Measurements from ENCODE around the gene CCNY.

The CCNY gene

DNA sequence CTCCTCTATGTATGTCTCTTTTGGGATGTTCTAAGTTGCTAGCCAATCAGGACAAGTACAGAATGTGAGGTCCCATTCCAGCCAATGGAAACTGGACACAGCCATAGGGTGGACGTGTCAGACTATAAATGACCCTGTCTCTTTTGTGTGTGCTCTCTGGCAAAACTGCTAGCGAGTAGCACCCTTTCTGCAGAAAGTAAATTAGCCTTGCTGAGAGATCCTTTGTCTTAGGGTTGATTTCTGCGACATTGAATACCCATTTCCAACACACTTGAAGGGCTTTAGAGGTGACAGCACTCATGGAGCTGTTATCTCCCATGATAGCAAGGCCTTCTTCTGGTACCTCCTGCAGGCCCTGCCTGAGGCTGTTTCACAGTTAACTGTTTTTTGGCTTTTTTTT lies 107.5 kb downstream of the CCNY start:
- no peak overlapping the region for H3K27ac ChIP-seq (ENCODE audit: low read length)
- H3K4me2 ChIP-seq (ENCODE audit: low read depth, low read length): no peak overlapping the region
- no peaks in the 10 kb centered on the region for H3K36me3 ChIP-seq (replicated peaks; ENCODE audit: insufficient read depth, low read length)
- H2AFZ ChIP-seq (ENCODE audit: low read length): no peak overlapping the region
- no peaks in the 10 kb centered on the region for H3F3A ChIP-seq (ENCODE audit: insufficient read depth, low read length)
- H3K4me3 ChIP-seq (ENCODE audit: low read length): no peak overlapping the region
- DNase-seq: no peak
- H3K27me3 ChIP-seq (replicated peaks; ENCODE audit: insufficient read depth, low read length): no peaks in the 10 kb centered on the region
- H3K9me3 ChIP-seq (replicated peaks; ENCODE audit: insufficient read depth, low read length): no peaks in the 10 kb centered on the region
- no peak for TF ChIP-seq EZH2phosphoT487 (IDR thresholded peaks at IDR 0.05; ENCODE audit: low read length)
- TF ChIP-seq, protein P1, sequence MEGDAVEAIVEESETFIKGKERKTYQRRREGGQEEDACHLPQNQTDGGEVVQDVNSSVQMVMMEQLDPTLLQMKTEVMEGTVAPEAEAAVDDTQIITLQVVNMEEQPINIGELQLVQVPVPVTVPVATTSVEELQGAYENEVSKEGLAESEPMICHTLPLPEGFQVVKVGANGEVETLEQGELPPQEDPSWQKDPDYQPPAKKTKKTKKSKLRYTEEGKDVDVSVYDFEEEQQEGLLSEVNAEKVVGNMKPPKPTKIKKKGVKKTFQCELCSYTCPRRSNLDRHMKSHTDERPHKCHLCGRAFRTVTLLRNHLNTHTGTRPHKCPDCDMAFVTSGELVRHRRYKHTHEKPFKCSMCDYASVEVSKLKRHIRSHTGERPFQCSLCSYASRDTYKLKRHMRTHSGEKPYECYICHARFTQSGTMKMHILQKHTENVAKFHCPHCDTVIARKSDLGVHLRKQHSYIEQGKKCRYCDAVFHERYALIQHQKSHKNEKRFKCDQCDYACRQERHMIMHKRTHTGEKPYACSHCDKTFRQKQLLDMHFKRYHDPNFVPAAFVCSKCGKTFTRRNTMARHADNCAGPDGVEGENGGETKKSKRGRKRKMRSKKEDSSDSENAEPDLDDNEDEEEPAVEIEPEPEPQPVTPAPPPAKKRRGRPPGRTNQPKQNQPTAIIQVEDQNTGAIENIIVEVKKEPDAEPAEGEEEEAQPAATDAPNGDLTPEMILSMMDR (IDR thresholded peaks at IDR 0.05; ENCODE audit: low read length): no peak
- TF ChIP-seq EZH2 (optimal IDR thresholded peaks at IDR 0.05; ENCODE audit: low read depth, low read length): no peak
- H3K79me2 ChIP-seq (ENCODE audit: low read length): peaks cover 84% of the 10 kb centered on the region
- no peaks in the 10 kb centered on the region for H4K20me1 ChIP-seq (ENCODE audit: insufficient read depth, low read length)
- H3K9me2 ChIP-seq (replicated peaks; ENCODE audit: insufficient read depth, low read length): no peaks in the 10 kb centered on the region
- H3K4me1 ChIP-seq (ENCODE audit: low read length): no peaks in the 10 kb centered on the region
- H3K9ac ChIP-seq (ENCODE audit: low read length): no peak overlapping the region

DNA sequence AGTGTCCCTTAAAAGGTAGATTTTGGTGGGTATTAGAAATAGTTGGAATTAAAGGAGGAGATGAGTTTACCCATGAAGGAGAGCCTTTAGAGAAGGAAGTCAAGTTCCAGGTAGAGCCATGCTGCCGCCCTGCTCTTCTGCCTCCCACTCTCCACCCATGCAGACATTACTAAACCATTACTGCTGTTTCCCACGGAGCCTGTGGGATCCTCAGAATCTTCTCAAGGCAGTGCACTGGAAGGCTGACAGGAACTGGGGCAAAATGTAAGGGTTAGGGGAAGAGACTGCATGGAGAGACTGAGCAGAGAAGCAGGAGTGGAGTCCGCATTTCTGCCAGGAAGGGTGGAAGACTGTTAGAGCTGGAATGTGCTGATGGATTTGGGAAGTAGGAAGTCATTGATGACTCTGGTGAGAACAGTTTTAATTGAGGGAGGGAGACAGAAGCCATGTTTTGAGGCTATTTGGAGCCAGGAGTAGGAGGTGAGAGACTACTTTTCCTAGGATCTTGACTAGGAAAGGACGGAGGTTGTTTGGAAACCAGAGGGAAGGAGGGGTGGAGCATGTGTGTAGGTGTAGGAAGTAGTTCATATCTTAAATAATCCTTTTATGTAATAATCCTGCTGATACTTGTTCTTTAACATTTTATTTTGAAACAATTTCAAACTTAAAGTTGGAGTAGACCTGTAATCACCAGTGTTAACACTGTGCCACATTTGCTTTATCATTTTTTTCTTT lies 109.0 kb downstream of the CCNY start:
- no peak overlapping the region for H3K9ac ChIP-seq (ENCODE audit: low read length)
- no peak for TF ChIP-seq EZH2 (optimal IDR thresholded peaks at IDR 0.05; ENCODE audit: low read depth, low read length)
- TF ChIP-seq, protein P1 (IDR thresholded peaks at IDR 0.05; ENCODE audit: low read length): no peak
- no peak for TF ChIP-seq EZH2phosphoT487 (IDR thresholded peaks at IDR 0.05; ENCODE audit: low read length)
- no peaks in the 10 kb centered on the region for H3F3A ChIP-seq (ENCODE audit: insufficient read depth, low read length)
- no peak overlapping the region for H3K27ac ChIP-seq (ENCODE audit: low read length)
- no peaks in the 10 kb centered on the region for H3K9me3 ChIP-seq (replicated peaks; ENCODE audit: insufficient read depth, low read length)
- peaks cover 81% of the 10 kb centered on the region for H3K79me2 ChIP-seq (ENCODE audit: low read length)
- H3K4me2 ChIP-seq (ENCODE audit: low read depth, low read length): no peak overlapping the region
- no peak overlapping the region for H2AFZ ChIP-seq (ENCODE audit: low read length)
- no peak overlapping the region for H3K4me3 ChIP-seq (ENCODE audit: low read length)
- DNase-seq: no peak
- H3K9me2 ChIP-seq (replicated peaks; ENCODE audit: insufficient read depth, low read length): no peaks in the 10 kb centered on the region
- H3K4me1 ChIP-seq (ENCODE audit: low read length): no peaks in the 10 kb centered on the region
- no peaks in the 10 kb centered on the region for H3K27me3 ChIP-seq (replicated peaks; ENCODE audit: insufficient read depth, low read length)
- H3K36me3 ChIP-seq (replicated peaks; ENCODE audit: insufficient read depth, low read length): no peaks in the 10 kb centered on the region
- H4K20me1 ChIP-seq (ENCODE audit: insufficient read depth, low read length): no peaks in the 10 kb centered on the region

DNA sequence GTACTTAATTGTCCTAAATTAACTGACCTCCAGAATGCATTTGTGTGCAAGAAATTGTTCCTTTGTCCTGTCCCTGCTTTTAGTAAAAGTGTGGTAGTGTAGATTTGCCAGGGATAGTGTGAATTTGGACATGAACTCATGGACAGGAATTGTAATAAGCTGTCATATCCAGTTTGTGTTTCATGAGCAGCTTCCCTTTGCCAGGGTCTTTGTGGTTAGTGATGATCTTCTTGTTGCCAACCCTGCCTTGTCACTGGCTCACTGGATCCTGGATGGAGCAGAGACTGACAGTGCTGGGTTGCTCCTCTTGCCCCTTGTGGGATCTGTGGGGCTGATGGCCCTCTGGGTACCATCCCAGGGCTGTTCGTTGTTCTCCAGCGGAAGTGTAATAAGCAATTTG lies 110.1 kb downstream of the CCNY start:
- H3K4me3 ChIP-seq (ENCODE audit: low read length): no peak overlapping the region
- H3K79me2 ChIP-seq (ENCODE audit: low read length): peaks cover 73% of the 10 kb centered on the region
- DNase-seq: no peak
- no peaks in the 10 kb centered on the region for H3F3A ChIP-seq (ENCODE audit: insufficient read depth, low read length)
- no peaks in the 10 kb centered on the region for H4K20me1 ChIP-seq (ENCODE audit: insufficient read depth, low read length)
- no peak overlapping the region for H3K9ac ChIP-seq (ENCODE audit: low read length)
- no peaks in the 10 kb centered on the region for H3K27me3 ChIP-seq (replicated peaks; ENCODE audit: insufficient read depth, low read length)
- no peak for TF ChIP-seq EZH2phosphoT487 (IDR thresholded peaks at IDR 0.05; ENCODE audit: low read length)
- TF ChIP-seq, protein P1 (IDR thresholded peaks at IDR 0.05; ENCODE audit: low read length): no peak
- TF ChIP-seq EZH2 (optimal IDR thresholded peaks at IDR 0.05; ENCODE audit: low read depth, low read length): no peak
- H3K4me2 ChIP-seq (ENCODE audit: low read depth, low read length): no peak overlapping the region
- no peak overlapping the region for H3K27ac ChIP-seq (ENCODE audit: low read length)
- no peaks in the 10 kb centered on the region for H3K36me3 ChIP-seq (replicated peaks; ENCODE audit: insufficient read depth, low read length)
- no peaks in the 10 kb centered on the region for H3K9me3 ChIP-seq (replicated peaks; ENCODE audit: insufficient read depth, low read length)
- 0 out of 2 replicates have a peak, but pooled peaks cover 2% of the 10 kb centered on the region for H3K4me1 ChIP-seq (ENCODE audit: low read length)
- no peak overlapping the region for H2AFZ ChIP-seq (ENCODE audit: low read length)
- H3K9me2 ChIP-seq (replicated peaks; ENCODE audit: insufficient read depth, low read length): no peaks in the 10 kb centered on the region

Measured in MM.1S (cell line).